Ascending aorta (tissue), 2 donors: ENCODE results near the gene ADAM11. TPM values are rescaled to one million over a fixed set of nuclear protein-coding genes. Genes with fewer than 3 reads are reported as not detected.
A peak's percentile ranks its signal among the peaks of the same experiment; 100 is the strongest.

Experiments used
- DNase-seq, 2 donors: peaks; one replicate each; pipeline ENCODE4 v3.0.0-alpha.2; 2019; ENCODE audit warnings: low spot score in 2 of 2
- H3K27ac ChIP-seq, 2 donors: fragments of 200-600 bp; sonication (generic); one replicate each; pipeline ENCODE4 v1.5.1; 2016 to 2017; ENCODE audit warnings: mild to moderate bottlenecking in 1 of 2
- H3K27me3 ChIP-seq: fragments of 200-600 bp; sonication (generic); one replicate; pipeline ENCODE4 v1.5.1; 2017
- H3K36me3 ChIP-seq, 2 donors: fragments of 200-600 bp; sonication (generic); one replicate each; pipeline ENCODE4 v1.5.1; 2016
- H3K4me1 ChIP-seq, 2 donors: fragments of 200-600 bp; sonication (generic); one replicate each; pipeline ENCODE4 v1.5.1; 2016 to 2017; ENCODE audit warnings: mild to moderate bottlenecking in 1 of 2
- H3K4me3 ChIP-seq, 2 donors: fragments of 200-600 bp; sonication (generic); one replicate each; pipeline ENCODE4 v1.5.1; 2016 to 2017; ENCODE audit warnings: mild to moderate bottlenecking in 1 of 2
- H3K9me3 ChIP-seq, 2 donors: fragments of 200-600 bp; sonication (generic); one replicate each; pipeline ENCODE4 v1.5.1; 2016
- CTCF ChIP-seq, 3 experiments: fragments of 200-600 bp in 2 of 3; fragments of 450-650 bp in 1 of 3; sonication (generic) in 2 of 3; IDR thresholded peaks; one replicate each; pipeline ENCODE4 v1.5.1; 2016 to 2019; ENCODE audit warnings: antibody characterized with exemption in 3 of 3, mild to moderate bottlenecking in 1 of 3, moderate library complexity in 1 of 3
- intact Hi-C: fragments of 100-400 bp; cut with DNase I; formaldehyde crosslinking; loops from one replicate; pipeline ENCODE4 v1.15.1; 2023
- total RNA-seq: library from RNA; depleted of rRNA; stranded (reverse); fragments of >200 nt; gene quantifications from one replicate; pipeline ENCODE4 v1.1.0, GENCODE V29; 2016

Gene ADAM11
- total RNA-seq, 1 donor from 2014 or later: not detected

DNA sequence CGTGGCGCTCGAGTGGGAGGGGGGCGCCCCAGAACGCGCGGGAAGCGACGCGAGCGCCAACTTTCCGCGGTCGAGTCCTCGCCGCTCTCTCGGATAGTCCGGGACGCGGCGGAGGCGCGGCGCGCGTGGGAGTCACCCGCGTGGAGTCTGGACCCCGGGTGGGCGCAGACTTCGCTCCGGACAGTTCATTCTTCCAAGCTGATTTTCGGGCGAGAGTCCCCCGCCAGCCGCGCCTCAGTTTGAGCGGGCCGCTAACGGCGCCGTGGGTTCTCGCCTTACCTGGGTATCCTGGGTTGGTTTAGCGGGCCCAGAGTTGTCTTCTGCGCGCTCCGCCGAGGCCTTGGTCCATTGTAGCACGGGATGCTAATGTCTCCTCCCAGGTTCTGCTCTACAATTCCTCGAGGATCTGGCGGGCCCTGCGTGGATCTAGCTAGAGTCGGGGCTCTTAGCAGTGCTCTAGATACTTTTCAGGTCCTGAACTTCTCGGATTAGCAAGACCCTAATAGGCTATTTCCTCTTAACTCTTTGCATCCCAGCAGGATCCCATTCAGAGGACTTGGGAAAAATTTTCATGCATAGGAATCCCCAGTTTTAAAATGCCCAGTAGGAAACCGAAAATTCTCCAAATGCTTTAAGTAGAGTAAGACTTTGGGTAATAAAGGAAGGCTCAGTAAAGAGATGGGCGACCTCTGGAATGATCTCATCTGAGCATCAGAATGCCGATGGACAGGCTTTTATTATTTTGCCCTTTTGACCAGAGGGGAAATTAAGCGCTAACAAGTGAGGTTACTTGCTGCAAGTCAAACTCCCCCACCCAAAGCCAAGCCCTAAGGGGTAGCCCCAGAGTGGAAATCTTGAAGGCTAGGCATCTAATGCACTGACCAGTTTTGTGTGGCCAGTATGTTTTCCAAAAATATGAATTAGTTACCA is 71.8 kb downstream of the ADAM11 start:
- no peak for DNase-seq
- no peak for TF ChIP-seq CTCF (IDR thresholded peaks at IDR 0.05)
- H3K9me3 ChIP-seq: no peaks in the 10 kb centered on the region
- peak overlapping the region; percentile 79 to 86 for H3K4me3 ChIP-seq
- H3K36me3 ChIP-seq: no peaks in the 10 kb centered on the region
- intact Hi-C loops: loop anchor here (2.0 to 5.0 kb wide), 2 partner anchors 37 to 52 kb away; no protein-coding TSS in a partner anchor
- H3K27me3 ChIP-seq: peaks cover 7% of the 10 kb centered on the region
- H3K4me1 ChIP-seq: peaks cover 2 to 4% of the 10 kb centered on the region in 2 donors
- peak overlapping the region; percentile 62 to 85 for H3K27ac ChIP-seq

DNA sequence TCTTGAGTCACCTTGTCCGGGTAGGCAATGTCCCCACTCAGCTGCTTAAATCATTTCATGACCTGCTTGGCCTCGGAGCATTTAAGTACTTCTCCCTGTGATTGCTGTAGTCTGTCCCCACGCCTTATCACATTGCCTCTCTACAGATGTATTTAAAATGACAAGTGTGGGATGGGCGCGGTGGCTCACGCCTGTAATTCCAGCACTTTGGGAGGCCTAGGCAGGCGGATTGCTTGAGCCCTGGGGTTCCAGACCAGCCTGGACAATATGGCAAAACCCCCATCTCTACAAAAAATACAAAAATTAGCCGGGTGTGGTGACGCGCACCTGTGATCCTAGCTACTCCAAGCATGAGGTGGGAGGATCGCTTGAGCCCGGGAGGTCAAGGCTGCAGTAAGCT is 72.6 kb downstream of the ADAM11 start:
- DNase-seq: no peak
- Histone ChIP-seq H3K27me3 (peaks cover 5% of the 10 kb centered on the region), H3K4me1 (peaks cover 2 to 4% of the 10 kb centered on the region in 2 donors), H3K9me3 (no peaks in the 10 kb centered on the region), H3K4me3 (no peak overlapping the region), H3K27ac (no peak overlapping the region), H3K36me3 (no peaks in the 10 kb centered on the region)
- intact Hi-C loops: loop anchor here (2.0 to 5.0 kb wide), 2 partner anchors 36 to 53 kb away; no protein-coding TSS in a partner anchor
- no peak for TF ChIP-seq CTCF (IDR thresholded peaks at IDR 0.05)

Other genes with a start within 250 kb of the ADAM11 start
- 32.7 TPM for gene FZD2, start 201.5 kb upstream of the ADAM11 start, total RNA-seq
- not detected for gene MEIOC, start 102.5 kb upstream of the ADAM11 start, total RNA-seq
- 2.6 TPM for gene CCDC43, start 69.2 kb upstream of the ADAM11 start, total RNA-seq
- gene DBF4B, start 50.3 kb upstream of the ADAM11 start, total RNA-seq: 9.7 TPM
- gene GJC1, start 71.3 kb downstream of the ADAM11 start, total RNA-seq: 9.9 TPM
- not detected for gene HIGD1B, start 88.9 kb downstream of the ADAM11 start, total RNA-seq
- gene EFTUD2, start 140.5 kb downstream of the ADAM11 start, total RNA-seq: 126 TPM
- 1.7 TPM for gene GFAP, start 156.5 kb downstream of the ADAM11 start, total RNA-seq
- gene KIF18B, start 188.8 kb downstream of the ADAM11 start, total RNA-seq: not detected
- not detected for gene C1QL1, start 209.3 kb downstream of the ADAM11 start, total RNA-seq